GM21390 (cell line): ENCODE measurements around the gene RBBP8NL.

Experiments used
- ATAC-seq: cut with Tn5 transposase; IDR thresholded peaks from one replicate; pipeline ENCODE4 v1.9.1; 2021; ENCODE audit not compliant: unreplicated experiment

RBBP8NL gene

GRCh38 chr20:62422636-62423325 is 4.6 kb downstream of the RBBP8NL start:
- no peak for ATAC-seq

DNA sequence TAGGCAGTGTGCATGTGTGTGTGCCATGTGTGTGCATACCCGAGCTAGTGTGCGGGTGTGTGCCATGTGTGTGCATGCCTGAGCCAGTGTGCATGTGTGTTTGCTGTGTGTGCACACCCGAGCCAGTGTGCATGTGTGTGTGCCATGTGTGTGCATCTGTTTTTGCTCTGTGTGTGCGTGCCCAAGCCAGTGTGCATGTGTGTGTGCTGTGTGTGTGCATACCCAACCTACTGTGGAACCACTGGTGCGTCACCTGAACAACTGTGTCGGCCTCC is 5.7 kb downstream of the RBBP8NL start:
- no peak for ATAC-seq

GRCh38 chr20:62420846-62421715 is 6.3 kb downstream of the RBBP8NL start:
- no peak for ATAC-seq

- no peak for ATAC-seq
These were observed 7.6 kb downstream of the RBBP8NL start for GRCh38 chr20:62419759-62420158.

DNA sequence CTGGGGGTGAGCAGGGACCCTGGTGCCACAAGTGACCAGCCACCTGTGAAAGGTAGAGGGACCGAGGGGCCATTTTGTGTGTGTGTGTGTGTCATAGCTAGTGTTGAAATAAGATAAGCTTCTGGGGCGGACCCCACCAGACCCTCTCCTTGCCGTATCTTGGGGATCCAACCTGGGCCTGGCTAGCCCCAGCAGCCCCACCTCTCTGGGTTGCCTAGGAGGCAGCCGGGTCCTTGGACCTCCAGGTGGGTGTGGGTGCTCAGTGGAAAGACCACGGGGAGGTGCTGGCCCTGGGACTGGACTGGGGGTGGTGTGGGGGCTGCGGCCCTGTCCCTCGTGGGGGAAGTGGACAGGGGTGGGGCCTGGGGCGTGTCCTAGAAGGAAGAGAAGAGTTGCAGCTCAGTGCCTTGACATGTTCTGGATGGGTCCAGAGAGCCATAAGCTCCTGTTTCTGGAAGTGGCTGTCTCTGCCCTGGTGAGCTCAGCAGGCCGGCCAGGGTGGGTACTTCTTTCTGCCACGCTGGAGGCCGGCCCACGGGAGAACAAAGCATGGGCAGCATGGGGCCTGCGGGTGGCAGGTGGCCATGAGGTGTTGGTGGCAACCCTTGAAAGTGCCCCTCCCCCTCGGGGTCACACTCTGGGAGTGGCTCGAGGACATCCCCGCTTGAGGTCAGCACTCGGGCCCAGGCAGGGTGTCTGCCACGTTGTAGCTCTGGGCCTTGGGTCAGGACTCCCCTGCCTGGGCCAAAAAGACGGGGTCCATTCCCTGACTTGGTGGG is 8.4 kb downstream of the RBBP8NL start:
- ATAC-seq: no peak

GRCh38 chr20:62417981-62418708 is 9.2 kb downstream of the RBBP8NL start:
- no peak for ATAC-seq

DNA sequence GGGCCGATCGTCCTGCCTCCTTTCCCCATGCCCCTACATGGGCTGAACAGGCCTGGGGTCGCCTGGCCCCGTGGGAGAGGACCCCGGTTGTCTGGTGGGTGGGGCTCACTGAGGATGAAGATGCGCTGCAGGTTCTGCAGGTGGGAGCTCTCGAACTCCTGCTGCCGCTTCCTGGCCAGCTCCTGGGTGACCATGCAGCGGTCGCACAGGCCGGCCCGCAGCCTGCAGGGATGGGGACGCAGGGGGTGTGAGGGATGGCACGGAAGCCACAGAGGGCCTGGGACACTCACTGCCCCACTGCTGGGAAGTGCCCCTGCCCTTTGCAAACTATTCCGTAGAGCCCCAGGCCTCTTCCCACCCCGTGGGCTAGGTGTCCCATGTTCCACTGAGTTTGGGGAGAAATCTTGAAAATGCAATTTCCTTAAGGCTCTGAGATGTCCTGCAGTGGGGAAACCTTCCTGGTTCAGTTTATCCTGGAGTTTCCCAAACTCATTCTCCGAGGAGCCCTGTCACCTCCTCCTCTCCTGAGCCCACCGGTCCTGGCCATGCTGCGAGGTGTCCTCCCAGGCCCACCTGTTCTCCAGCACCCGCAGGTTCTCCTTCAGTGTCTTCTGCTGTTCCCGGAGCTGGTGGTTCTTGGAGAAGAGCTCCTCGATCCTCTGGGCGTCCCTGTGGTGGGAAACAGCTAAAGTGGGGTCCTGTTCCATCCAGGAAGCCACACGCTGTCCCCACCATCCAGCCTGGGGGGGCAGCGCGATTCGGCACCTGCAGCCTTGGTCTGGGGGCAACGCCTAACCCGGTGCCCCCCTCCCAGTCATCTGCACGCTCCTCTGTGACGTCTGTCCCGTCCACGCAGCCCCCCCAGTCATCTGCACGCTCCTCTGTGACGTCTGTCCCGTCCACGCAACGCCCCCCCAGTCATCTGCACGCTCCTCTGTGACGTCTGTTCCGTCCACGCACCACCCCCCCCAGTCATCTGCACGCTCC is 10.4 kb downstream of the RBBP8NL start:
- no peak for ATAC-seq

GRCh38 chr20:62415354-62416111 is 11.8 kb downstream of the RBBP8NL start:
- ATAC-seq: no peak

GRCh38 chr20:62413896-62414481 is 13.3 kb downstream of the RBBP8NL start:
- ATAC-seq: no peak

GRCh38 chr20:62413025-62413570 is 14.2 kb downstream of the RBBP8NL start:
- no peak for ATAC-seq

DNA sequence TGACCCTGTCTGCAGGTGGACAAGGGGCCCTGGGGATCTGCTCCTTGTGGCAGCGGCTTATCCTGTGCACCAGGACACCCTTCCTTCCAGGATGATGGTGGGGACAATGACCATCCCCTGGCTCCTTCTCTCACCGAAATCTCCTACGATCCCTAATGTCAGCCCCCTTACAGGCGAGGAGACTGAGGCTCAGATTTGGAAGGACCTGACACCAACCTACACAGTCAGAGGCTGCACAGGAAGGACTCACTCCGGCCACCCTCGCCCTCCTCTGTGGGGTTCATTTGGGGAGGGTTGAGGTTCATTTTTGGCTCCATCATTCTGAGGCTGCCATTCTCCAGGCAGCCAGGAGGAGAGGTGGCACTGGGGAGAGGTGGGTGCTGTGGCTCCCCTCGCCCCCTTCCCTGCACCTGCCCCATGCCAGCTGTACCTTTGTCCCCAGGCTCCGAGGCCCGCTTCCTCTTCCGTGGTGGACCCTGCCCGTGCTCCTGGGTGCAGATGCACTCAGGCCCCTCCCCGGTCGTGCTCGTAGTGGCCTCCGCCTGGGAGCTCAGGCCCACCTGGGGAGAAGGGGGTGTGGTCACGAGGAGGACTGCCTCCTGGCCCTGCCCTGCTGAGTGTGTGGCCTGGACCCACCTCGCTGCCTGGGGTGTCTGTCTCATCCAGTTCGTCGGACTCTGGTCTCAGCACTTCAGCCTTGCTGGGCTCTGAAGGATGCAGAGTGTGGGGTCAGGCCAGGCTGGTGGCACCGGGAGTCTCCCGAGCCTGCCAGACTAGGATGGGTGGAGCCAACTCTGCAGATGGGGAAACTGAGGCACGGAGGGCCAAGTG is 14.9 kb downstream of the RBBP8NL start:
- no peak for ATAC-seq

GRCh38 chr20:62411479-62412193 is 15.7 kb downstream of the RBBP8NL start:
- no peak for ATAC-seq

DNA sequence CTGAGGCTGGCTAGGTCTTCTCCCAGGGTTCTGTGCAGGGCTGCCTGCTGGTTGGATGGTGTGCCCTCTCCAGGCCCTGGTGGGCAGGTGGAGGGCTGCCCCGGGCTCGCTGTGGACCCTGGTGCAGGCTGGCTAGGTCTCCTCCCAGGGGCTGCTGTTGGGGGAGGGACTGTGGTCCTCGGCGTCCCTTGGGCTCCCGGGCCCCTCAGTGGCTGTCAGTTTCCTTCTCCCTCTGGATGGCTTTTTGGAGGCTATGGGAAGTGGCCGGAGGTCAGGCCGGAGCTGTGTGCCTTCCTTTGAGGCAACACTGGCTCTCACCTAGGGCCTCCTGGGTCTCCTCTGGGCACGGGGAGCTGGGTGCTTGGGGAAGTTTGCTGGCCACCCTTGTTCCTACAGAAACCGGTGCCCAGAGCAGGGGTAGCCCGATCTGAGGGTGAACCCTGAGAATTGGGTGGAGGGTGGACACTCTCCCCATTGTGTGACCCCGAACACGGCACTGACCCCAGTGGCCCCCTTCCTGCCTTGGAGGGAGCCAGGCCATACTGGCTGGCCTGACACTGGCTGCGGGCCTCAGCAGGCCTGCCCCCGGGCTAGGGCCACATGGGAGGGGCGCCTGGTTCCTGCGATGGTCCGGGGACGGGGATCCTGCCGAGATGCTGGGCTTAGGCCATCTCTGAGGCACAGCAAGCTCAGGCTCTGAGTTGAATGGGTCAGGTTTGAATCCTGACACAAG is 16.4 kb downstream of the RBBP8NL start:
- no peak for ATAC-seq

- ATAC-seq: no peak
These were observed 17.2 kb downstream of the RBBP8NL start for GRCh38 chr20:62409931-62410745.

GRCh38 chr20:62409086-62409853 is 18.1 kb downstream of the RBBP8NL start:
- ATAC-seq: no peak
